ENCODE results near the gene IER5.

Gene IER5

GRCh38 chr1:181135437-181135731 lies 46.9 kb downstream of the IER5 start:
- DNase-seq (ENCODE audit: low spot score) = peak; percentile 30

DNA sequence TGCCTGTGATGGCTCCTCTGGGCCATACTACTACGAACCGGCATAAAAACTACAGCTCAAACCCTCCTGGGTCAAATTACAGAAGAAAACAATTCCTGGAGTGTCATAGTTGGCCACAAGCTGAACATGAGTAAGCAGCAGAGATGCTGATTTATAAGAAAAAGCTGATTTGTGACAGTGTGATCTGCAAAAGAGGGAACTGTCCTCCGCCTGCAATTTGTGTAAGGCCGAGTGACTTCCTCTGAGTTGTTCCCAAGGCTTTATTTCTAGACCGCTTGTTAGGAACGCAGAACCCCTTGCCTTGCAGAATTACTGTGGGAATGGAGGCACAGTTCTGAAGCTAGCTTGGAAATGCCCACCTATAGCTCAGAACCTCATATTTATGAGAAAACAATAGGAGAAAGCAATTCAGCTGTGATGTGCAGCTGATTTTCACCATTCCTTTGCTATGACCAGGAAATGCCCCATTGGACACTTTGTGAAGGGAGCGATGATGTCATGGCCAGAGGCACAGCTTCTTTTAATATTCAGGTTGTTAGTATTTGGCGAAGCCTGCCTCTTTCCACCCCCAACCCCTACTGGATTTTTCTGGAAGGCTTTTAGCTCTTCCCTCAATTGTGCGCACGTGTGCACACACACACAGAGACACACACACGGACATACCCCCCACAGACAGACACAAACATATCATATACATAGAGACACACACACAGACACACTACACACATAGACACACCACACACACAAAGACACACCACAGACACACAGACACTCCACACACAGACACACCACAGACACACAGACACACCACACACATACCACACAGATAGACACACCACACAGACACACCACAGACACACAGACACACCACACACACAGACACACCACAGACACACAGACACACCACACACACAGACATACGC lies 47.6 kb downstream of the IER5 start:
- no peak for DNase-seq (ENCODE audit: low spot score)

DNA sequence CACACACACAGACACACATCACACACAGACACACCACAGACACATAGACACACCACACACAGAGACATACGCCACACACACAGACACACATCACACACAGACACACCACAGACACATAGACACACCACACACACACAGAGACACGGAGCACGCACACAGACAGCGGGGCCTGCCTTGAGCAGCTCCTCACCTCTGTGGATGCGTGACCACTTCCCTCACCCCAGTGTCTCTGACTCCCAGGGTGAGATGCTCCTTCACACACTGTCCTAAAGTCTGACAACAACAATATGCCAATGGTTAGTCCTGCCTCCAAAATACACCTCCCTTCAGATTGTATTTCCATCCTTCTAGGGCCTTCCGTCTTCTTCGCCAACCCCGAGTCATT lies 48.2 kb downstream of the IER5 start:
- no peak for DNase-seq (ENCODE audit: low spot score)

DNA sequence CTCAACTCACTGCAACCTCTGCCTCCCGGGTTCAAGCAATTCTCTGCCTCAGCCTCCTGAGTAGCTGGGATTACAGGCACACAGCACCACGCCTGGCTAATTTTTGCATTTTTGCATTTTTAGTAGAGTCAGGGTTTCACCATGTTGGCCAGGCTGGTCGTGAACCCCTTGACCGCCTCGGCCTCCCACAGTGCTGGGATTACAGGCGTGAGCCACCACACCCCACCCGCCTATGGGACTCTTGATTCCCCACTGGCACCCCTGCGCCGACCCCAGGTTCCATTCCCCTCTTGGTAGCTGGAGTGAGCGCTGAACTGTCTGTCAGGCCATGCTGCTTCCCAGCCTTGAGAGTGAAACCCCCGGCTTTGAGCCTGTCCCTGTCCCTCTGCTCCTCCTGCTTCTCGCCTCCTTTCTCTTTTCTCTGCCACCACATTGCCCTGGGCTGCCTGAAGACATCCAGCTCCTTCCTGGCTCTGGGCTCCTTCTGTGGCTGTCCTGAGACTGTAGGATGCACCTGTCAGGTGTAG lies 48.8 kb downstream of the IER5 start:
- no peak for DNase-seq (ENCODE audit: low spot score)

- no peak for DNase-seq (ENCODE audit: low spot score)
Observed at GRCh38 chr1:181139631-181140061, 51.1 kb downstream of the IER5 start.

- no peak for DNase-seq (ENCODE audit: low spot score)
Observed at GRCh38 chr1:181140398-181140797, 51.9 kb downstream of the IER5 start.

- no peak for DNase-seq (ENCODE audit: low spot score)
Observed at GRCh38 chr1:181140891-181141290, 52.4 kb downstream of the IER5 start.

- DNase-seq (ENCODE audit: low spot score) = peak; percentile 64
Observed at GRCh38 chr1:181141431-181141910, 53.0 kb downstream of the IER5 start.

Measured in CD4-positive, alpha-beta T cell treated with Interleukin-2 at 100 ng/mL for 4 hours (primary cell).